Ectodermal cell (in vitro differentiated cells): Measurements from ENCODE around the gene NECAP2.
A peak's percentile ranks its signal among the peaks of the same experiment; 100 is the strongest.

Source experiments
- H3K27ac ChIP-seq: 2 replicates; pipeline ENCODE4 v1.7.0; 2013; ENCODE audit warnings: mild to moderate bottlenecking, low read depth, low read length; ENCODE audit not compliant: insufficient read depth, poor library complexity, severe bottlenecking
- H3K27me3 ChIP-seq: 2 replicates; pipeline ENCODE4 v1.7.0; 2013; ENCODE audit warnings: mild to moderate bottlenecking, low read length; ENCODE audit not compliant: insufficient read depth, control insufficient read depth, poor library complexity, severe bottlenecking
- H3K36me3 ChIP-seq: one replicate; pipeline ENCODE4 v1.7.0; 2013; ENCODE audit warnings: low read length; ENCODE audit not compliant: control insufficient read depth, insufficient read depth
- H3K4me1 ChIP-seq: one replicate; pipeline ENCODE4 v1.7.0; 2013; ENCODE audit warnings: low read length; ENCODE audit not compliant: control insufficient read depth, insufficient read depth
- H3K4me3 ChIP-seq: 2 replicates; pipeline ENCODE4 v1.7.0; 2013; ENCODE audit warnings: low read depth, low read length, control low read depth; ENCODE audit not compliant: insufficient read depth
- H3K9me3 ChIP-seq: 2 replicates; pipeline ENCODE4 v1.7.0; 2013; ENCODE audit warnings: mild to moderate bottlenecking, low read length, moderate library complexity; ENCODE audit not compliant: control insufficient read depth
- WGBS, 2 experiments: methylation state at CpG; one replicate each; pipeline ENCODE4 v1.1.7; 2013; ENCODE audit warnings: missing lambda C conversion rate in 2 of 2; 5-methylcytosine and 5-hydroxymethylcytosine counted together

NECAP2 gene

DNA sequence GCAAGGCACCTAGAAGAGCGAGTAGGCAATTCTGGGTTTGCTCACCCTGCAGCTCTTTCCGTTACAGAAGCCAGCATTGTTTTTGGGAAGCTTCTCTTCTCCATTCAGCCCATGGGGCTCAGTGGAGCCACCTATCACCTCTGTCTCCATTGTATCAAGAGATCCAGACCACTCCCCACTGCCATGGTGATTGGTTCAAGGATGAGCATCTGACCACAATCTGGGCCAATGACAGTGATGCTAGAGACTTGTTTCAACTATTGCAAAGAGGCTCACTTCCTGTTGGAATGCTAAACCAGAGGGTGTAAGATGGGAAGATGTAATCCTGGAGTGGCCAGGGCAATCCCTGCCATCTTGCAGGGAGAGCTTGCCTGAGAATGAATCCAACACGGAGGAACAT lies 9.9 kb upstream of the NECAP2 start:
- H3K9me3 ChIP-seq: no peaks in the 10 kb centered on the region
- H3K27ac ChIP-seq: no peak overlapping the region
- WGBS, 2 experiments: 87% methylated on average over 3 of the region's 3 CpGs

DNA sequence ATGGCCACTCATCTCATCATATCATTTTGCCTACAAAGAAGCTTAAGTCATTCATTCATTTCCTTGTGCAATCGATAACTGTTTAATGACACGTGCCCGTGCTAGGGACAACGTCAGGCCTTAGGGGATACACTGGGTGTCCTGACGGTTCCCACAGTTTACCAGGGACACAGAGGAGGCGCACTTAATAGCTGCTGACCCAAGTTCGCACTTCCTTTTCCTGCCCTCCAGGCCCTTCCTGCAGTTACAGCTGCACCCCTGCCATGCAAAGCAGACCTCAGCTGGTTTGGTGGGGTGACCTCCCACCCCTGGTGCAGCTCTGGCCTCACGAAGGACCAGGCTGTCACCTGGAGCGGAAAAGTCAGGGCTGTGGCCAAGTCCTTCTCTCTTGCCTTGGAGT lies 7.5 kb upstream of the NECAP2 start:
- Histone ChIP-seq H3K9me3 (no peaks in the 10 kb centered on the region), H3K27me3 (no peaks in the 10 kb centered on the region), H3K27ac (no peak overlapping the region), H3K4me1 (no peaks in the 10 kb centered on the region), H3K4me3 (no peak overlapping the region), H3K36me3 (no peaks in the 10 kb centered on the region)
- WGBS, 2 experiments: 88 to 90% methylated on average over 9 of the region's 9 CpGs

More for the DNA sequence above, 9.9 kb upstream of the NECAP2 start:
- no peak overlapping the region for H3K4me3 ChIP-seq
- H3K4me1 ChIP-seq: no peaks in the 10 kb centered on the region
- H3K36me3 ChIP-seq: no peaks in the 10 kb centered on the region
- H3K27me3 ChIP-seq: no peaks in the 10 kb centered on the region

GRCh38 chr1:16434007-16434406 lies 6.5 kb upstream of the NECAP2 start:
- no peak overlapping the region for H3K4me3 ChIP-seq
- no peak overlapping the region for H3K27ac ChIP-seq
- H3K27me3 ChIP-seq: no peaks in the 10 kb centered on the region
- no peaks in the 10 kb centered on the region for H3K36me3 ChIP-seq
- 86 to 95% methylated on average over 3 to 4 of the region's 4 CpGs for WGBS, 2 experiments
- H3K9me3 ChIP-seq: no peaks in the 10 kb centered on the region
- no peaks in the 10 kb centered on the region for H3K4me1 ChIP-seq

GRCh38 chr1:16434501-16434900 lies 6.0 kb upstream of the NECAP2 start:
- no peak overlapping the region for H3K27ac ChIP-seq
- 90 to 93% methylated on average over 2 of the region's 2 CpGs for WGBS, 2 experiments
- H3K9me3 ChIP-seq: no peaks in the 10 kb centered on the region
- H3K4me3 ChIP-seq: no peak overlapping the region
- H3K27me3 ChIP-seq: no peaks in the 10 kb centered on the region
- H3K4me1 ChIP-seq: no peaks in the 10 kb centered on the region
- no peaks in the 10 kb centered on the region for H3K36me3 ChIP-seq

DNA sequence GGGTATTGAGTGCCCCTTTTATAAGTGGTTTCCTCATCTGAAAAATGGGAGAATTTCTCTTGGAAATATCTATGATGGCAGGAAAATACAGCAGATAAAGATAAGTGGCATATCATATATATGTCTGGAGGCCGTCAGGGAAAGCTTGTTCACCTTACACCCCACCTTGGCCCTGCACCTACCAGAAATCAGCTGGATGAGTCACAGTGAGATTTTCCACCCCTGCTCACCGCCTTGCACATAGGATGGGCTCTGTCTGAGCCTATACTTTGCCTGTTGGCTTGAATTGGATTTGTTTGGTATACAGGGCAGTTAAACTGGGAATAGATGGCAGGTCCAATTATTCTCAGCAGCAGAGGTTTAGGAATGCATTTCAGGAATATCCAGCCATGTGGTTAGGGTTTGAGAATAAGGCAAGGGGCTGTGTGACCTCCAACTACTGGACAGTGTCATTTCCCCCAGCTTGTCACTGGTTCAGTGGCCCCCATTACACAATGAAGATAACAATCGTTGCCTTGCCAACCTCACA lies 3.5 kb upstream of the NECAP2 start, which contains the start of gene SPATA21:
SPATA21 (minus strand) TSS at position 479 of the 529 bp plus-strand sequence. CDS start 6,053 bp downstream, outside the sequence.
- H3K4me3 ChIP-seq: no peak within 1 kb of the TSS
- no peak within 1 kb of the TSS for H3K27ac ChIP-seq
- no peaks in the 10 kb centered on the region for H3K27me3 ChIP-seq
- 81 to 89% methylated on average over 3 of the region's 3 CpGs for WGBS, 2 experiments
- no peaks in the 10 kb centered on the region for H3K9me3 ChIP-seq
- no peaks in the 10 kb centered on the region for H3K4me1 ChIP-seq
- H3K36me3 ChIP-seq: no peaks in the 10 kb centered on the region

GRCh38 chr1:16438516-16438915 lies 2.0 kb upstream of the NECAP2 start:
- Histone ChIP-seq H3K36me3 (peaks cover 6% of the 10 kb centered on the region), H3K4me1 (no peaks in the 10 kb centered on the region), H3K4me3 (no peak overlapping the region), H3K9me3 (no peaks in the 10 kb centered on the region), H3K27me3 (no peaks in the 10 kb centered on the region), H3K27ac (no peak overlapping the region)
- WGBS, 2 experiments: 75 to 77% methylated on average over 2 of the region's 2 CpGs

- Histone ChIP-seq H3K27ac (no peak overlapping the region), H3K27me3 (no peaks in the 10 kb centered on the region), H3K9me3 (no peaks in the 10 kb centered on the region), H3K4me1 (no peaks in the 10 kb centered on the region), H3K36me3 (peaks cover 9% of the 10 kb centered on the region), H3K4me3 (no peak overlapping the region)
- 87 to 92% methylated on average over 2 of the region's 2 CpGs for WGBS, 2 experiments
Observed at GRCh38 chr1:16438924-16439323, 1.6 kb upstream of the NECAP2 start.

DNA sequence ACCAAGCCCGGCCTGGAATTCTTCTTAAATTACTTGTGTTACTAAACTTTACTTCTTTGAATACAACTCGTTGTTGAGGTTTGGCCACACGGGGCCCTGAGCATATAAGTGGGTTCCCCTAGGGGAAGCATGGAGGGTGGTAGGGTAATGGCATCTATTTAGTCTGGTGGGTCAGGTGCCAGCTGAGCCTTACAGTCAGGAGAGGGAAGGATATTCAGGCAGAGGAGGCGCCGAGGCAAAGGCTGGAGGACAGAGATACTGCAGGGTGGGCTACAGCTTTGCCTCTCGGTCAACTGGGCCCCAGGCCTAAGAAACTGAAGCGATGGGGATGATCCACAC lies 424 bp upstream of the NECAP2 start:
- Histone ChIP-seq H3K4me3 (peak overlapping the region; percentile 100), H3K9me3 (no peaks in the 10 kb centered on the region), H3K27ac (no peak overlapping the region), H3K4me1 (no peaks in the 10 kb centered on the region), H3K36me3 (peaks cover 15% of the 10 kb centered on the region), H3K27me3 (no peaks in the 10 kb centered on the region)
- WGBS, 2 experiments: 61 to 64% methylated on average over 7 of the region's 7 CpGs

- H3K27ac ChIP-seq: no peak overlapping the region
Observed at GRCh38 chr1:16441282-16441665, 750 bp downstream of the NECAP2 start.

GRCh38 chr1:16442265-16442664 lies 1.7 kb downstream of the NECAP2 start:
- H3K4me1 ChIP-seq: no peaks in the 10 kb centered on the region
- no peaks in the 10 kb centered on the region for H3K9me3 ChIP-seq
- H3K36me3 ChIP-seq: peaks cover 19% of the 10 kb centered on the region
- 91 to 92% methylated on average over 7 of the region's 7 CpGs for WGBS, 2 experiments
- no peak overlapping the region for H3K4me3 ChIP-seq
- H3K27me3 ChIP-seq: no peaks in the 10 kb centered on the region
- no peak overlapping the region for H3K27ac ChIP-seq

More at GRCh38 chr1:16441282-16441665, 750 bp downstream of the NECAP2 start:
- Histone ChIP-seq H3K27me3 (no peaks in the 10 kb centered on the region), H3K4me3 (peak overlapping the region; percentile 100), H3K9me3 (no peaks in the 10 kb centered on the region), H3K4me1 (no peaks in the 10 kb centered on the region), H3K36me3 (peaks cover 18% of the 10 kb centered on the region)
- 2 to 4% methylated on average over 9 to 12 of the region's 12 CpGs for WGBS, 2 experiments

DNA sequence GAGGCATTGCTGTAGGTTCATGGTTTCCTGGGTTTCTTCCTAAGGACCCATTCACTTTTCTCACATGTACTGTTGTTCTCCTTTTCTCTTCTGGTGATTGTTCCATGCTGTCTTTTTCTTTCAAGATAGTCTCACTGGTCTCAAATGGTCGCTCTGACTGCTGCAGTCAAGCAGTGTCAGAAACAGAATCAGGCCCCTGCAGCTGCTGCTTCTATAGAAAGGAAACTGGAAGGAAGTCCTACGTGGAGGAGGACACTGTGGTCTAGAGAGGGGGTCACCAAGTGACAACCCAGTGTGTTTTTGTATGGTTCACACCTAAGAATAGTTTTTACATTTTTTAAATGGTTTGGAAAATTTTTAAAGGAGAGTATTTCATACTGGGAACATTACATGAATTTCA lies 2.4 kb downstream of the NECAP2 start:
- 90 to 97% methylated on average over 2 of the region's 2 CpGs for WGBS, 2 experiments

More for the DNA sequence above, 2.4 kb downstream of the NECAP2 start:
- H3K27me3 ChIP-seq: no peaks in the 10 kb centered on the region
- no peak overlapping the region for H3K27ac ChIP-seq
- H3K9me3 ChIP-seq: no peaks in the 10 kb centered on the region
- H3K4me3 ChIP-seq: no peak overlapping the region
- H3K36me3 ChIP-seq: peaks cover 26% of the 10 kb centered on the region
- H3K4me1 ChIP-seq: no peaks in the 10 kb centered on the region
